MV-4-11 (cell line): ENCODE data around the gene FXYD6.

Experiments used
- DNase-seq: peaks from one replicate; lab custom pipeline; 2025; lab: John Stamatoyannopoulos, UW

The FXYD6 gene

GRCh38 chr11:117885777-117886176 lies 9.3 kb upstream of the FXYD6 start:
- DNase-seq: no peak

DNA sequence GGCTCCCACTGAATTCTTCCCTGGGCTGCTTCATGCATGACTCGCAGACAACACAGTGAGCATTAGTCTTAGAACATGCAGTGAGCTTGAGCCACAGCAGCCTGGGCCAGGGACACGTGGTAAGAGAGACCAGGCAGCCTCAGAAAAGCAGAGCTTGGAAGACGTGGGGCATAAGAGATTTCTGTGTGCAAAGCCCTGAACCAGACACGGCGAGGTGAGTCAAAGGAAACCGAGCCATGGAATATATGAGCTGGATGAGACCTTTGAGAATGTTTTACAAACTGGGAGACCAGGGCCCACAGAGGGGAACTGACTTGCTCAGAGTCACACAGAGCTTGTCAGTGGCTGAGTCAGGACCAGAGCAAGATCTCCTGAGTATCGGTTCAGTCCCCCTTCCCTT lies 8.5 kb upstream of the FXYD6 start:
- no peak for DNase-seq

- no peak for DNase-seq
These were observed 6.6 kb upstream of the FXYD6 start for GRCh38 chr11:117883063-117883462.

DNA sequence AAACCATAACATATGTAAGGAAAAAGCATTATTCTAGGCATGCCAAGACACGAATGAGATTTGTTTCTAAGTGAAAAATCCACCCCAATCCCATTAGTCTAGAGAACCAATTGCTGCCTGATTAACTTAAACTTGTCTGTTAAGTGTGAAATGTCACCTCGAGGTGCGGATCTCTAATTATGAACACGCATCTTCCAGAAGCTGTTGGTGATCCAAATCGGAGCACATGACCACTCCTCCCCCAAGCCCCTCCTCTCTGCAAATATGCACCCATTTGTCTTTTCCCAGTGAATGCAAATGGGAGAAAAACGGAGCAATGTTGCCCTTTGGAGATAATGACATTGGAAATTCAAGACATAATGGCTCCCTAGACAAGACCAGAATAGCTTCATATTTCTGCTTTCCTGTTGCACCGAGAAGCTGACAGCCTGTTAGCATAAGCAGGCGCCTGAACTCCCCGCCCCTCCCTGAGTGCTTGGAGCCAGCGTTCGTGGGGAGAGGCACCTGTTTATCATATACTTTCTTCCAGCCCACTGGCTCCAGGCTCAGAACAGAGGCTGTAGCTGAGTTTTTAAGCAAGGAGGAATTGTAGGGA lies 6.0 kb upstream of the FXYD6 start:
- DNase-seq: no peak

GRCh38 chr11:117881217-117881616 lies 4.8 kb upstream of the FXYD6 start:
- peak; percentile 60 for DNase-seq

- no peak for DNase-seq
These were observed 3.3 kb upstream of the FXYD6 start for GRCh38 chr11:117879516-117880480.

GRCh38 chr11:117878939-117879475 lies 2.5 kb upstream of the FXYD6 start:
- no peak for DNase-seq

DNA sequence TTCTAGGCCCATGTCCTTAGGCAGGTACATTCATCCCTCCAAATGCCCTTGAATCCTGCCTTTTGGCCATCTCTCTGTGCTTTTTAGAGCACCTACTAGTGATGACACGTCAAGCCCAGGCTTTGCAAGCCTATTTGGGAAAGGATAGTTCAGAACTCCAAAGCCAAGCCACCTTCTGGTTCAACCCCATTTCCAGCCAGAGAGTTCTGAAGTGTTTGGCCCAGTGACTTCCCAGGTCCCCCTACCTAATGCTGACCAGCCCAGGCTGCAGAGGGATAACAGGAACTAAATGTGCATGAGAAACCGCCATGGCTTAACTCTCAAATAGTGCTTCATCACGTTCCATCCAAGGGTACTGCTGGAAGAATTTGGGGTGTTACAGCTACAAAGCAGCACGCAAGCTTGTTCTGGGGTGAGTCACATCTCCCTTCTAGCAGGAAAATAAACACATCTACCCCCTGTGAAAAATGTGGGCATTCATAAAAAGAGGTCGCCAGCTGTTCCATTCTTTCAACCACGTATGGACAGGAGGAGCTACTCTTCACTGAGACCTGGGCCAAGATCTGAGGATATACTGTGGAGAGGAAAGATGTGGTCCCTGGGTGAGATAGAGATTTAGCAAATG lies 2.0 kb upstream of the FXYD6 start:
- no peak for DNase-seq

DNA sequence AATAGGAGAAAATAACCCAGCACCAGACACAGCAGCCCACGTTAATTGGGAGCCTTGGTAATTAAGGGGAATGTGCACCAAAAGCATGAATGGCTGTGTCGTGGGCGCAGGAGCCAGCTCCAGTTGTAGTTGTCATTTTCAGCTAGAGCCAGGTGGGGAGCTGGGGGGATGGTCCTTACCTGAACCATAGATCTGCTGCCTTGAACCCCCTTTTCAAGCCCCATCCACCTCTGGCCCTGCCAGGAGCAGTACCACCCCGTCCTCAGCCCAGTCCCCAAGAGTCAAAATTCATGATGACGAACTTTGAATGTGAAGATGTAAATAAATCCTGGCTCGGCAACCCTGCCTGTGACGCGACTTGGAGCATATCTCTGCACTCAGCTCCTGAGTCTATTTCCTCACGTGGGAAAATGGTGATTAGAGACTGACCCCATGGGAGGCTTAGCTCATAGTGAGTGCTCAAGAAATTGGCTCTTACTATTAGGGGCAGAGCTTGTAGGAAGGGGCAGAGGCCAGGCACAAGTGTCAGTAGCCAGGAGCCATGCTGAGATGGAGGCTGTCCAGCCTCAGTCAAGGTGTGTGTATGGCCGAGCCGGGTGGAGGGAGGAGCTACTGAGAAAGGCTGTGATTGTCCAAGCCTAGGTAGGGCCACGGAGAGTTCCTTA lies 794 bp upstream of the FXYD6 start:
- DNase-seq: no peak

GRCh38 chr11:117876059-117876340 lies 458 bp downstream of the FXYD6 start:
- DNase-seq: no peak

DNA sequence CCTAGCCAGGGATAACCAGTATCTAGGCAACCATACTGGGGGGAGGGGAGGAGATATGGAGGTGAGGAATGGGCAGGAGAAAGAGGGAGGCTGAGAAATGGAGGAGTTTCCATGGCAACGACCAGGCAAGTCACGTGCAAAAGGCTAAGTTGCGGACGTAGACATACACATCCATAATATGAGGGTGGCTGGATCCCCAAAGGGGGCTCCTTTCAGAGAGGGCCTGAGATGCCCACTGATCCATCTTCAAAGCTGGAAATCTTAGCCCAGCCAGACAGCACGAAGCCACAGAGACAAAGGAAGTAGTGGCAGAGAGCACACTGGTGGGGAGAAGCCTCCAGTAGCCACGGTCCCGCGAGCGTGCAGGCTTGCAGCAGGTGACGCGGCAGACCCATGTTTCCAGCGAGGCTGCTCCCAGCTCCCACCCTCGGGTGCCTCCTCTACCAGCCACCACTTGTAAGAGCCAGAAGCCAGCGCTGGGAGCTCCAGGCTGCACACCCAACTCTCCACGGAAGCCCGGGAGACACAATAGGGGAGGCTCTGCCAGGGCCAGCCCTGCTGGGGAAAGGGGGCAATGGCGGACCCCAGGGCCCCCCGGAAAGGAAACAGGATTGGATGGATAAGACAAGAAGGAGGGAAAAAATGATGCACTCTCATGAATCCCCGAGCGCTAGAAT lies 938 bp downstream of the FXYD6 start:
- no peak for DNase-seq

DNA sequence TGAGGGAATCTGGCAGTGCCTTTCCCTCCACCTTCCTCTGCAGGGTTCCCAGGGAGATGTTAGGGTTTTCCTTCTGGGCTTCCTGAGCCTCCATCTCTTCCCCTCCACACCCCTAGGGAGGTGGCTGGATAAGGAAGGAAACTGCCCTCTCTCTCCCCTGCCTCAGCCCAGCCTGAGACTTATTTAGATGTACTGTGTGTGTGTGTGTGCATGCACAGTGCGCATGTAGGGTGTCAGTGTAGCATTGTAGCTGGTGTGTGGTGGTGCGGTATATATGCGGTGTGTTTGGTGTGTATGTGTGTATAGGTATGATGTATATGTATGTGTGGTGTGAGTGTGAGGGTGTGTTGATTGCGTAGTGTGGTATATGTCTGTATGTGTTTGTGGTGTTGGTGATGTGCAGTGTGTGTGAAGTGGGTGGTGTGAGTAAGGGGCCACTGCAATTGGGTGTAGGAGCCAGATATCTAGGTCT lies 1.5 kb downstream of the FXYD6 start:
- no peak for DNase-seq

DNA sequence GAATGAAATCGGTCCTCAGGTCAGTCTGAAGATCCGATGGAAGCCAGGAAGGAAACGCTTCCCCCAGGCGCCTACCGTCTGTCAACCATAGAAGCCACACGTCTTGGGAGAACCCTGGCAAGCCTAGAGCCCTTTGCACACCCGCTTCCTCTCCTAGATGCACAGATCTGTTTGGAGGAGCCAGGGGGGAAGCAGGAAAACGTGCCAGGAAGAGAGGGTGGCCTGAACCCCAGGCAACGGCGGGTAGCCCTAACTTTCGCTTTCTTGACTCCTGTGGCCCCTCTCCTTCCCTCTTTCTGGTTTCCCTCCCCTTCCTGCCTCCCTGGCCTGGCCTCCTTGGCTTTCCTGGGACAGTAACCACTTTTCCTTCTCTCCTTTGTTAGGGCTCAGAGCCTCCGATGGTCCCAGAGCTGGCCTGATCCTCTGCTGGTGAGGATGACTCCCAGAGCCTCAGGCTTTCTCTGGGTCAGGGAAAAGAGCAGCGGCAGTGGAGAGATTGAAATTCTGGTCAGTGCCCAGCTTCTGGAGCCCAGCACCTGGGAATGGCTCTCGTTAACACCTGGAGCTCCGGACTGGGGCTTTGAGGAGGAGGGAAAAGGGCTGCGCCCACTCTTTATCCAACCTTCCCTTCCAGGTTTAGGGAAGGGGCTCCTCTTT lies 2.1 kb downstream of the FXYD6 start:
- DNase-seq: peak; percentile 20

- no peak for DNase-seq
These were observed 2.7 kb downstream of the FXYD6 start for GRCh38 chr11:117873828-117874125.

DNA sequence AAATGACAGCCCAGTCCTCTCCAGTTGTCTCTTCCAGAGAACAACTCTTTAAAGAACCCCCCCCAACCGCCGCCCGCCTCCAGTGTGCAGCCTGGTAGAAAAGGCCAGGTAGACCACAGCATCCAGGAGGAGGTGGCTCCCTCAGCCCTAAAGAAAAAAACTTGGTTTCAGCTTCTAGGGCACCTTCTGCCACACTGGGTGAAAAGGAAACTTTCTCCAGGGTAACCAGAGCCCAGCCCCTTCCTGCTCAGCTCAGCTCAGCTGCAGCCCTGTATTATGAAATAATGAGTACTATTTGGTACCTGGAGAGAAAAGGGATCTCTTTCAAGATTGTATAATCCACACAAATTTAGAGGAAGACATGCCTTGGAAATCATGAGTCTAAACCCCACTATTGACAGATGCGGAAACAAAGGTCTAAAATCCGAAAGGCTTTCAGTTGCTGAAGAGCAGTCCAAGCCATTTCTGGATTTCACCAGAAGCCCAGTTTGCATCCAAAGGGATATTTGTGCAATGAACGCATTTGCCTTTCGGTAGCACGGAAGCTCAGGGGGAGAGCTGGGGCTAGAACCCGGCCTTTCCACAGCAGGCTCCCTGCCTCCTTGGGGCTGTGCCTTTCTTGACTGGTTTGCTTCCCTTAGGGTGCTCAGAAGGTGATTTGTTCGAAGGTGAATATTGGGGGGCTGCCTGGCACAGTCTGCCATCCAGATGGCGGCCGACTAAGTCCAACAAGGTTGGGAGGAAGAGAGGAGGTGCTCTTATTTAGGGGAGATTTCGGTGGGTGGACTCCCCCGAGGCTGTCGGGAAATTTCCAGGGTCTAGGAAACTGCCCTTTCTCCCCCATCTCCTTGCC lies 3.3 kb downstream of the FXYD6 start:
- peak; percentile 18 for DNase-seq

- no peak for DNase-seq
These were observed 4.0 kb downstream of the FXYD6 start for GRCh38 chr11:117872420-117872961.

DNA sequence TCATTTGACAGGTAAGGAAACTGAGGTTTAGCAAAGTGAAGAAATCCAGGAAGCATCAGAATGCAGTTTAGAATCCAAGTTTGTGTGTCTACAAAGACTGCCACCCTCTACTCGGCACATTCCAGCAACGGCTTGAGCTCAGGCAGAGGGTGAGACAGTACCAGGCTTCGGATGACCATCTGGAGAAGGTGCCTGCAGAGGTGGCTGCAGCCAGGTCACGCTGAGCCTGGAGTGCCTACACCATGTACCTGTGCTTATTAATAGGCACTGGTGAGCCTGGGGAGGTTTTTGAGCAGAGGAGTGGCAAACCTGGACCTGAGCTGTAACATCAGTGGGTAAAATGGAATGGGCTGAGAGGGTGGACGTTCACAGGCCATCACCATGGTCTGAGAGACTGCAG lies 4.7 kb downstream of the FXYD6 start:
- DNase-seq: no peak

DNA sequence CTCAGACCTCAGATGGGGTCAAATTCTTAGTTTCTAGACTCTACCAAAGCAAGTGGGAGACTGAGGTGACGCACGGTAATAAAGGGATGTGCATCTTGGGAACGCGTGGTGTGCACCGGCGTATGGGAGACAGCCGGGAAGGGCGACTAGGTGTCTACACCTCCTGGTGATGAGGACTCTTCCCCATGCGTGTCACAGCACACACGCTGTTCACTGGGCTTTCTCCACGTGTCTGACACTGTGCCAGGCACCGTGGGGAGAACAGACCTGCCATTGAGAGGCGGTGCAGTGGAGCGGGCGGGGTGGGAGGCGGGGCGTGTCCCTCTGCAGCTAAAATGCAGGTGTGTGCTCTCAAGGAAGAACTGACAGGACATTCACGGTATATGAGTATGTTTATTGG lies 5.3 kb downstream of the FXYD6 start:
- no peak for DNase-seq

DNA sequence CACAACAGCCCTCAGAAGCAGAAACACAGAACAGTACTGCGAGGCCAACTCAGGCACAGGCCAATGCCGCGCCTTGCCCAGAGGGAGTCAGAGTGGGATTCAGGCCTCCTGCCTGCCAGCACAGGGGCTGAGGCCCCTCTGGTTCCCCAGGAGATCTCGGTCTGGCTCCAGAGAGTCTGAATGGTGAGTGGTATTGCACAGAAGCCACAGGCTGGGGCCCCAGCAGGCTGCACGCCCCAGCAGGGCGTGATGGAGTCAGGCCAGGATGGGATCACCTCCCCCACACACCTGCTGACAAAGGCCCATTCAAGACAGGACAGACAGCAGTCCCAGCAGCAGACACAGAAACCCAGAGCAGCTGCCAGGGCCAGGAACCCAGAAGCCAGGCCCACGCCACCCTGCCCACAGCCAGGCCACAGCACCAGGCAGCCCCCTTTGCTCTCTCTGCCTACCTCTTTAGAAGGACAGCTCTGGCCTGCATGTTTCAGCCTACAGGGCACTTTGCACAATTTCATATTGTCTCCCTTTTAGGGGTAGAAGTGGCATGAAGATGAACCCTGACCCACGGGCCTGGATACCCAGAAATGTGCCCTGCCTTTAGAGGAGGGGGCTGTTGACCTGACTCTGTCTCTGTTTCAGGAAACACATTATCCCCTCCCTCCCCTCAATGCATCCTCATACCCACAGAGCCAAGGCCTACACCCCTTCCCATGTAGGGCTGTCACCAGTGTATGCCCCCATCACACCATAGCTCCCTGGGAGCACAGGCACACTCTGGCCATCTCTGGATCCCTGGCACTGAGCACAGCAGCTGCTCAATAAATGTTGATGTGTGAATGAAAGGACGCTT lies 6.1 kb downstream of the FXYD6 start:
- no peak for DNase-seq
